Esophagus muscularis mucosa (tissue), 4 donors: ENCODE results near the gene CDC14B.

Experiments
- CTCF ChIP-seq, 3 experiments: fragments of 200-600 bp in 2 of 3; fragments of 450-650 bp in 1 of 3; sonication (generic) in 2 of 3; IDR thresholded peaks; one replicate each; pipeline ENCODE4 v1.5.1; 2017 to 2019; ENCODE audit warnings: antibody characterized with exemption in 3 of 3, mild to moderate bottlenecking in 2 of 3, moderate library complexity in 1 of 3
- EP300 ChIP-seq: sonication (generic); formaldehyde crosslinking; IDR thresholded peaks from one replicate; pipeline ENCODE4 v1.6.1; 2017; ENCODE audit warnings: antibody characterized with exemption
- POLR2A ChIP-seq: fragments of 450-650 bp; IDR thresholded peaks from one replicate; pipeline ENCODE4 v1.6.1; 2017; ENCODE audit warnings: antibody characterized with exemption, moderate library complexity, mild to moderate bottlenecking, low read depth
- POLR2AphosphoS5 ChIP-seq, 2 donors: sonication (generic); formaldehyde crosslinking; IDR thresholded peaks; one replicate each; pipeline ENCODE4 v1.6.1; 2017; ENCODE audit warnings: antibody characterized with exemption in 2 of 2

- TF ChIP-seq CTCF (IDR thresholded peaks at IDR 0.05), result no peak
- no peak for TF ChIP-seq EP300
- TF ChIP-seq POLR2A, result no peak
- no peak for TF ChIP-seq POLR2AphosphoS5 (IDR thresholded peaks at IDR 0.05)
Measured at GRCh38 chr9:96617439-96618185, 2.0 kb downstream of the CDC14B start.
